GM19467 (cell line): Measurements from ENCODE around the gene NTM.

ENCODE experiments used
- ATAC-seq: cut with Tn5 transposase; IDR thresholded peaks from one replicate; pipeline ENCODE4 v1.9.1; 2021; ENCODE audit warnings: mild to moderate bottlenecking, moderate library complexity; ENCODE audit not compliant: unreplicated experiment

NTM gene

GRCh38 chr11:131592734-131593133 lies 222.3 kb downstream of the NTM start:
- no peak for ATAC-seq

- ATAC-seq: no peak
Observed at GRCh38 chr11:131593301-131593700, 222.9 kb downstream of the NTM start.

- ATAC-seq: no peak
Observed at GRCh38 chr11:131595797-131596196, 225.4 kb downstream of the NTM start.

- ATAC-seq: no peak
Observed at GRCh38 chr11:131597890-131598289, 227.5 kb downstream of the NTM start.

- ATAC-seq: no peak
Observed at GRCh38 chr11:131598305-131598704, 227.9 kb downstream of the NTM start.

GRCh38 chr11:131599285-131599684 lies 228.9 kb downstream of the NTM start:
- no peak for ATAC-seq

GRCh38 chr11:131600628-131601027 lies 230.2 kb downstream of the NTM start:
- no peak for ATAC-seq

- no peak for ATAC-seq
Observed at GRCh38 chr11:131601586-131601985, 231.2 kb downstream of the NTM start.

GRCh38 chr11:131602431-131602830 lies 232.0 kb downstream of the NTM start:
- no peak for ATAC-seq

- no peak for ATAC-seq
Observed at GRCh38 chr11:131606811-131607335, 236.5 kb downstream of the NTM start.

- ATAC-seq: no peak
Observed at GRCh38 chr11:131609337-131609736, 238.9 kb downstream of the NTM start.

- no peak for ATAC-seq
Observed at GRCh38 chr11:131609921-131610320, 239.5 kb downstream of the NTM start.

- ATAC-seq: no peak
Observed at GRCh38 chr11:131611322-131611721, 240.9 kb downstream of the NTM start.

GRCh38 chr11:131612533-131612932 lies 242.1 kb downstream of the NTM start:
- no peak for ATAC-seq

GRCh38 chr11:131614631-131615030 lies 244.2 kb downstream of the NTM start:
- no peak for ATAC-seq

GRCh38 chr11:131615611-131616010 lies 245.2 kb downstream of the NTM start:
- ATAC-seq: no peak

- no peak for ATAC-seq
Observed at GRCh38 chr11:131616481-131617140, 246.2 kb downstream of the NTM start.

- no peak for ATAC-seq
Observed at GRCh38 chr11:131618201-131618600, 247.8 kb downstream of the NTM start.

GRCh38 chr11:131622193-131622592 lies 251.8 kb downstream of the NTM start:
- ATAC-seq: no peak

- ATAC-seq: no peak
Observed at GRCh38 chr11:131624531-131624930, 254.1 kb downstream of the NTM start.

- no peak for ATAC-seq
Observed at GRCh38 chr11:131626788-131627187, 256.4 kb downstream of the NTM start.

- no peak for ATAC-seq
Observed at GRCh38 chr11:131628739-131629138, 258.3 kb downstream of the NTM start.

GRCh38 chr11:131629925-131630540 lies 259.6 kb downstream of the NTM start:
- no peak for ATAC-seq
